Measurements from ENCODE around the gene RBM8A.

GRCh38 chr1:145897969-145898368 is 29.3 kb downstream of the RBM8A start:
- no peak for TF ChIP-seq CTCF (IDR thresholded peaks at IDR 0.05; ENCODE audit: insufficient read depth, low read length)
- TF ChIP-seq POLR2AphosphoS5 (IDR thresholded peaks at IDR 0.05; ENCODE audit: low read depth): no peak
- no peak for TF ChIP-seq GABPA (IDR thresholded peaks at IDR 0.05; ENCODE audit: low read depth)
- no peak for TF ChIP-seq REST (IDR thresholded peaks at IDR 0.05; ENCODE audit: insufficient replicate concordance, low read depth)

Data from HL-60 (cell line).